GM19372 (cell line): Measurements from ENCODE around the gene FAM200B.

ENCODE experiments used
- ATAC-seq: cut with Tn5 transposase; IDR thresholded peaks from one replicate; pipeline ENCODE4 v1.9.1; 2021; ENCODE audit warnings: mild to moderate bottlenecking, low read depth, moderate library complexity; ENCODE audit not compliant: unreplicated experiment

FAM200B gene

GRCh38 chr4:15681372-15682241 is at the start of gene FAM200B:
Gene FAM200B (plus strand): TSS chr4:15681827. CDS start chr4:15686978, 5,151 bp downstream.
- peak; percentile 90 for ATAC-seq

GRCh38 chr4:15636818-15637217 is 44.8 kb upstream of the FAM200B start:
- ATAC-seq = no peak

- ATAC-seq = no peak
These were observed 43.2 kb upstream of the FAM200B start for GRCh38 chr4:15638418-15638817.

- ATAC-seq = peak; percentile 40
These were observed 33.0 kb upstream of the FAM200B start for GRCh38 chr4:15648600-15648999.

- peak; percentile 41 for ATAC-seq
These were observed 31.6 kb upstream of the FAM200B start for GRCh38 chr4:15649914-15650545.

GRCh38 chr4:15651676-15652075 is 30.0 kb upstream of the FAM200B start:
- no peak for ATAC-seq

- no peak for ATAC-seq
These were observed 29.4 kb upstream of the FAM200B start for GRCh38 chr4:15652191-15652590.

GRCh38 chr4:15652841-15653240 is 28.8 kb upstream of the FAM200B start:
- ATAC-seq = no peak

GRCh38 chr4:15653420-15653819 is 28.2 kb upstream of the FAM200B start:
- no peak for ATAC-seq

- ATAC-seq = no peak
These were observed 27.6 kb upstream of the FAM200B start for GRCh38 chr4:15653864-15654592.

GRCh38 chr4:15654593-15655222 is 26.9 kb upstream of the FAM200B start:
- peak; percentile 46 for ATAC-seq

GRCh38 chr4:15655223-15656037 is 26.2 kb upstream of the FAM200B start, which contains the start of gene FBXL5:
Gene FBXL5 (minus strand): TSS chr4:15655357. CDS start chr4:15655287, 70 bp downstream.
- peak; percentile 72 for ATAC-seq

- ATAC-seq = no peak
These were observed 25.6 kb upstream of the FAM200B start for GRCh38 chr4:15656038-15656470.

- ATAC-seq = no peak
These were observed 24.3 kb upstream of the FAM200B start for GRCh38 chr4:15657366-15657765.

- no peak for ATAC-seq
These were observed 23.4 kb upstream of the FAM200B start for GRCh38 chr4:15658136-15658770.

- ATAC-seq = no peak
These were observed 22.8 kb upstream of the FAM200B start for GRCh38 chr4:15658781-15659180.

- ATAC-seq = no peak
These were observed 21.7 kb upstream of the FAM200B start for GRCh38 chr4:15659768-15660570.

- ATAC-seq = no peak
These were observed 15.8 kb upstream of the FAM200B start for GRCh38 chr4:15665753-15666365.
